GM12892 (cell line): ENCODE measurements around the gene SLC66A2.

Experiments
- POLR2A ChIP-seq: IDR thresholded peaks from 2 replicates; pipeline ENCODE4 v1.6.1; 2011; ENCODE audit warnings: low read depth, low read length, control low read depth
- POLR2AphosphoS5 ChIP-seq: IDR thresholded peaks from 2 replicates; pipeline ENCODE4 v1.6.1; 2011; ENCODE audit warnings: low read depth, low read length, control low read depth
- TAF1 ChIP-seq: IDR thresholded peaks from 2 replicates; pipeline ENCODE4 v1.6.1; 2011; ENCODE audit warnings: low read depth, mild to moderate bottlenecking, control low read depth, low read length, borderline replicate concordance

DNA sequence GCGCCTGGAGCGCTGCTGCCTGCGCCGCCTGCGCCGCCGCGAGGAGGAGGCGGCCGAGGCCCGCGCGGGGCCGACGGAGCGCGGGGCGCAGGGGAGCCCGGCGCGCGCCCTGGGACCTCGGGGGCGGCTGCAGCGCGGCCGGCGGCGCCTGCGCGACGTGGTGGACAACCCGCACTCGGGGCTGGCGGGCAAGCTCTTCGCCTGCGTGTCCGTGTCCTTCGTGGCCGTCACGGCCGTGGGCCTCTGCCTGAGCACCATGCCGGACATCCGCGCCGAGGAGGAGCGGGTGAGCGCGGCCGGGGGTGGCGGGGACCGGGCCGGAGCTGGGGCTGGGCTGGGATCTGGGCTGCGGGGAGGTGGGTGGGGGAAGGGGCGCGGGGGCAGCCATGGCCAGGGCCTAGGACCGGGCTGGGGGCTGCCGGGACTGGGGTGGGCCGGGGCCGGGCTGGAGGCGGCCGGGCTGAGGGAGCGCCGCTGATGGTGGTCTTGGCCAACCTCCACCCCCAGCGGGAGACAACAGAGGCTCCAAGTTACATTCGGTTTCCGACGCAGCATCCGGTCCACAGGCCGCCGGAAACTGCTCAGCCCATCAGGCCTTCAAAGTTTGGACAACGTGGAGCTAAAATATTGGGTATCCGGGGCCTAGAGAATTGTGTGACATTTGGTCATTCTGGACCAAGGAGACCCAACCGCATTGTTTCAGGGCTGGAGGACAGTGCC, 87.3 kb downstream of the SLC66A2 start:
- TF ChIP-seq POLR2A, result no peak
- TF ChIP-seq POLR2AphosphoS5, result no peak
- TF ChIP-seq TAF1, result no peak
